Stimulated activated CD4-positive, alpha-beta T cell treated with anti-CD3 and anti-CD28 coated beads, TNF-alpha, amount 100 ng/mL, for 48 hours (primary cell): ENCODE results near the gene GFRA1.

Experiments used
- DNase-seq, 3 donors: peaks; one replicate each; pipeline ENCODE4 v3.0.0-alpha.2; 2020; ENCODE audit warnings: low read depth in 3 of 3

GFRA1 gene

GRCh38 chr10:116126239-116126638 is 146.8 kb downstream of the GFRA1 start:
- DNase-seq, result no peak

DNA sequence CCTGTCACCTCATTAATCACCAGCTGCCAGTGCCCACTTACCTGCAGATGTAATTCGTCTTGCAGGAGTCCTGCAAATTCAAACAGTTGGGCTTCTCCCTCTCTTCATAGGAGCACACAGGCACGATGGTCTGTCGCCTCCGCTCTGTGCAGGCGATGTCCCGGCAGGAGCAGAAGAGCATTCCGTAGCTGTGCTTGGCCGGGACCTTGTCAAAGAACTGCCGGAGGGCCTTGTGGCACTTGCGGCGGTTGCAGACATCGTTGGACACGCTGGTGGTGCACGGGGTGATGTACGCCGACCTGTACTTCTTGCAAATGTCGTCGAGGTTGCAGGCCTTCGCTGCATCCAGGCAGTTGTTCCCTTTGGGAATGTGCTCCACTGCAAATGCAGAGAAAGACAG is 147.8 kb downstream of the GFRA1 start:
- DNase-seq, result no peak

DNA sequence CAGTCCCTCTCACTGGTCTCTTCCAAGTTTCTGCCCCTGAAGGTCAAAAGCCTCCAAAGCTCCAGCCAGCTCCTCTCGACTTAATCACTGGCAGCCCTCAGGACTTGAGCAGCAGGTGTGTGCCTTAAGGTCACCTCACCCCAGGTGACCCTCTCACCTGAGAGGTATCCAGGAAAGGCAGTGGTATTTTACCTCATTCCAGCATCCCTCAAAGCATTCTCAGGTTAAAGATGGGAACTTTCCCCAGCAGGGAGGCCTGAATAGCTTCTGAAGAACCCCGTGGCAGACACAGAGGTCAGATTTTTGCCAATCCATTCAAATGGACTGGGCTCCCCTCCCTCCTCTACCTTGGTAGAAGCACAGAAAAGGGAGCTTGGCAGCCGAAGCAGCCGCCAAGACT is 148.2 kb downstream of the GFRA1 start:
- DNase-seq, result no peak

DNA sequence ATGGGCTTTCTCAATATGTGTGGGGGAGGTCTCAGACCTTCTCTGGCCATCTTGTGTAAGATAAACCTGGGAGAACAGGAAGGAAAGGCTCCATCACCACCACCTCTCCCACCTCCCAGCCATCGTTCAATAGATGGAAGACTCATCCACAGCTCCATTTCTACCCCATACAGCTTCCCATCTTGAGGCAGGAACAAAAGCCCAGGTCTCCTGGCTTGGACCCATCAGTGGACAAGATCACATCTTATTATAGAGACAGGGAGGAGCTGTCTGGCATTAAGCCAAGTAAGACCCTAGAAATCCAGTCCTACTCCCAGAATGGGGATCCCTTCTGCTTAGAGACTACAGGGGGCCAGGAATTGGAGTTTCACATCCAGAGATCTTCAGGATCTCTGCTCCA is 150.3 kb downstream of the GFRA1 start:
- DNase-seq, result no peak

- DNase-seq, result no peak
Observed at GRCh38 chr10:116121640-116122525, 151.1 kb downstream of the GFRA1 start.

GRCh38 chr10:116120688-116121455 is 152.1 kb downstream of the GFRA1 start:
- no peak for DNase-seq

DNA sequence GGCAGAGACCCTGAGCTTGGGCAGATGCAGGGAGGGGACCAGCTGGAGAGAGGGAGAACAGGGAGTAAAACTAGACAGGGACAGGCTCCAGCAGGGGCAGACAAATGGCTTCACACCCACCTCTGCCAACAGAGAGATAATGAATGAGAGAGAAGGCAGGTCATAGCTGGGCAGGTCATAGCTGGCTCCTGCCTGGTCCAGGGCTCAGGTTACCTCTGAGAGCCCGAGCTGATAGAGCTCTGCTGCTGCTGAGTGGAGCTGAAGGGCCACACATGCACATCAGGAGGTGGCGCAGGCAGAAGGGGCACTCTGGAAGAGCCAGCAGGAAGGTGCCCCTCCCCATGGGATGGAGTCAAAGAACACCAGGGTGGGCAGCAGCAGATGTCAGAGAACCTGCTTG is 154.2 kb downstream of the GFRA1 start:
- no peak for DNase-seq

DNA sequence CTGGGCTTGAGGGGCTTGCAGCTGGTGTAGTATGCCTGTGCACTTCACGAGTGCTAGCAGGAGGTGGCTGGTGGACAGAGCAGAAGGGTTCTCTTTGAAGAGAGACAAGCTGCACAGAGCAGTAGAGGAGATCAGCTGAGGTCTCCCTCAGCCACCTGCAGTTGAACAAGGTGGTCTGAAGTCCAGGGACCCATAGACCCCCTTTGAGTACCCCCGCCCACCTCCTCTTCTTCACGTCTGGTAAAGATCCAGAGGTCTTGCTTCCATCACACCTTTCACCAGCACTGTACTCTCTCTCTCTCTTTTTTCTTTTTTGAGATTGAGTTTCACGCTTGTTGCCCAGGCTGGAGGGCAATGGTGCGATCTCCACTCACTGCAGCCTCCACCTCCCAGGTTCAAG is 157.2 kb downstream of the GFRA1 start:
- DNase-seq, result no peak

DNA sequence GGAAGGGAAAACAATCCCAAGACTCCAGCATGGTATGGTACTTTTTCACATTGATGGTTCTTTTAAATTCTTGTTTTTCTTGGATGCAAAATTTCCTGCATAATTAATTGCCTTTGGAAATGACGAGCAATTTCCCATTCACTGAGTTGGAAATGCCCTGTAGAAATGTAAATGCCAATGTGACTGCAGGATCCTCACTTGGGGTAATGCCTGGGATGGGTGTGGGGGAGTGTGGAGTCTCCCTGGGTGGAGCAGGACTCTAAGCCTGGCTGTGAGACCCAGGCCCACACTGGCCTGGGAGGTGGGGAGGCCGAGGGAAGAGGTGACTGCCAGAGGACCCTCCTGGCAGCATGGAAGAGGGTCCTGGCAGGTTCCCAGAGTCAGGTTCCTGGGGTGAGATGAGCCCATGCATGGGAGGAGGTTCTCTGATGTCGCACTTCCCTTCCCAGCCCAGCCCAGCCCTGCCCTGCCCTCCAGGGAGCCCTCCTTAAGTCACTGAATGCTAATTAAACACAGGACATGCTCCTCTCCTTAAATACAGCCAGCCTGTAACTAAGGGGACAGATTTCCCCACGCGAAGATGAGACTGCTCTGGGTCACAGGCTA is 157.9 kb downstream of the GFRA1 start:
- DNase-seq, result no peak

- no peak for DNase-seq
Observed at GRCh38 chr10:116113721-116114501, 159.1 kb downstream of the GFRA1 start.

DNA sequence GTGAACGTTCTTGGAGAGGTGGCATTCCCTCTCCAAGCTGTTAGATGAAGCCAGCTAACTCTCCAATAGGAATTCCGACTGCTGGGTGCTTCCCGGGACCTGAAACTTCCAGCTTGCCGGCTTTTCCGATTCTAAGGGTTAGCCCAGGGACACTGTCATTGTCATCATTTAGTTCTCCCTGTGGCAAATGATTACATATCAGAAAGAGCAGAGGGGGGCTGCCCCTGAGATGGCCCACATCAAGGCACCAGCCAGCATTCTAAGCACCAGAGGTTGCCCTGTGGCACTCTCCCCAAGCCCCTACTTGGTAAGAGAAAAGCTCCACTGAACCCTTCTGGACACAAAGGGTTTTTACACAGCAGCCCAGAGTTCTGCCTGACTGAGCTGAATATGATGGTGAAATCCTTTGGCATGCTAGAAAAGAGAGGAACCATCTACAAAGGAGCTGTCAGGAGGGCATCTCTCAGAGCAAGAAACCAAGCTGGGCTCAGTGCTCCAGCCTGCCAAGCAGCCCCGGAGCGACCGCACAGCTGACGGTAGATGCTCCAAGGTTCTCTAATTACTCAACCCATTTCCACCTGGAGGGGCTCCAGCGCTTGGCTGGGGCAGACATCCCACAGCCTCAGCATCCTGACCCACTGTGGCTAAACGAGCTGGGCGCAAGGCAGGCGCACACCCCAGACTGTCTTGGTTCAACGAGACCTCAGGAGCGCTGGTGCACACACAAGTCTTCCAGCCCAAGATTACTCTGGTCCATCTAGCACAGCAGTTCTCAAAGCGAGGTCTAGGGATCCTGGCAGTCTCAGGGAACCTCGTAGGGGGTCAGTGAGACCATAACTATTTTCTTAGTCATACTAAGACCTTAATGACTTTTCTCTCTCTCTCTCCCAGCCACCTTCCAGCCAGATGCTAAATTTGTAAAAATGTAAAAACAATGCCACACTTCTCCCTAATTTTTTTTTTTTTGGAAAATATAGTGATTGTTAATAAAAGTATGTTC is 160.5 kb downstream of the GFRA1 start:
- DNase-seq, result no peak

- DNase-seq, result no peak
Observed at GRCh38 chr10:116111483-116112095, 161.4 kb downstream of the GFRA1 start.

- no peak for DNase-seq
Observed at GRCh38 chr10:116110736-116111135, 162.3 kb downstream of the GFRA1 start.

DNA sequence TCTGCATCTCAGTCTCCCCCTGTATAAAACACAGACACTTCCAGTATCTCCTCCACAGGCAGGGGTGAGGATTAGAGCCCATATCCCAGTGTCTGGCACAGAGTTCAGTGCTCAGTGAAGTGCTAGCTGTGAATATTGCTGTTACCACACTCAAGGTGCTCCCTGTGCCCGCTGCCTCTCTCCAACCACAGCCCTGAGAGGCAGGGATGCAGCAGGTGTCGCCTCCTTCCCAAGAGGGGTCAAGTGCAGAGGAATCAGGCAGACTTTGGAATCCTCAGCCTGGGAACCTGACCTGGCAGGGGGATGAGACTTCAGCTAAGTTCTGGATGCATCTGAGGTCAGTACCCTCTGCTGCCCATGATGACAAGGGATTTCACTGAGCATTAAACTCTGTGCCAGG is 163.1 kb downstream of the GFRA1 start:
- no peak for DNase-seq

DNA sequence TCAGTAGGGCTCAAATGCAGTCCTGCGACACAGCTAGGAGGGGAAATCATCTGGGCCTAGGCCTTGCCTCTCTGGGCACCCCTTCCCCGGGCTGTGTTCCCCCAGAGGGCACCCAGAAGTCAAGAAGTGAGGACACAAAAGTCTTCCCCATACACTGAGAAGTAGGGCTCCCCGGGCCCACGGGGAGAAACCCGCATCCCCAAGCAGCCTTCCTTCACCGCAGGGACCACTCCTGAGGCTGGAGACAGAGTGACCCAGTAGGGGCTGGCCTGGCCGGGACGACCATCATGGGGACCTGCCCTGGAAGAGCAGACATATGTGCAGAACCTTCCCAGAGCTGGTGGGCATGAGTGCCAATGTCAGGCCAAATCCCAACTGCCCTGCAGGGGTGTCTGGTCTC is 163.5 kb downstream of the GFRA1 start:
- no peak for DNase-seq

DNA sequence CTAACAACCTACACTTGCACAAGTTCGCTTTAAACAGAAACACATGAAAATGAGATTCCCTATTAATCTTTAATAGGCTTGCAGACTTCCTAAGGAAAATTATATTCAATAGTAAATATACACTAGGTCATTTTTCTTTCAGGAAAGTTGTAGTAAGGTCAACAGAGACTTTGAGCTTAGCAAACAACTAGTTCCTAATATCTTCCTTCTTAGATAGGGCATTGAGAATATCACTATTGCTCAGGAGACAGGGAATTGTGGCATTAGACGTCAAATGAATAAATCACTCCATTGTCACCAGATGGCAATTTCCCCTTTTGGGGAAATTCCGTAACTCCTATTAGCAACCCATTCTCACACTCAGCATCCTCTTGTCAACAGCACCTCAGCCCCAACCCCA is 164.9 kb downstream of the GFRA1 start:
- no peak for DNase-seq

- DNase-seq, result no peak
Observed at GRCh38 chr10:116106611-116107010, 166.4 kb downstream of the GFRA1 start.

DNA sequence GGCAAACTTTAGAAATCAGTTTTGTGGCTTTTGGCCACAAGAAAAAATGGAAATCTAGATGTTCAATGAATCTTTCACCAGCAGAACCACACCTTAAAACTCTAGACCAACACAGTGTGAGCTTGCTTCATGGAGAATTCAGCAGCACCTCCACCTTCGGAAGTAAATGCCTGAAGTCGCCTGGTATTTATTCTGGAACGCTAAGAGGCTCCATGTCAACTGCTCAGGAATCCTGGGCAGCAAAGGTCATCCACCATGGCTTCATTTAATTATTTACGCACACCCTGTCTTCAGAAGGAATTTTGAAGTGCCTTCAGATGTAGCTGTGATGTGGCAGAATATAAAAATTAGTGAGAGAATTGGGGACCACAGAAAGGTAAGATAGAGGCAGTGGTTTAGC is 167.7 kb downstream of the GFRA1 start:
- no peak for DNase-seq

DNA sequence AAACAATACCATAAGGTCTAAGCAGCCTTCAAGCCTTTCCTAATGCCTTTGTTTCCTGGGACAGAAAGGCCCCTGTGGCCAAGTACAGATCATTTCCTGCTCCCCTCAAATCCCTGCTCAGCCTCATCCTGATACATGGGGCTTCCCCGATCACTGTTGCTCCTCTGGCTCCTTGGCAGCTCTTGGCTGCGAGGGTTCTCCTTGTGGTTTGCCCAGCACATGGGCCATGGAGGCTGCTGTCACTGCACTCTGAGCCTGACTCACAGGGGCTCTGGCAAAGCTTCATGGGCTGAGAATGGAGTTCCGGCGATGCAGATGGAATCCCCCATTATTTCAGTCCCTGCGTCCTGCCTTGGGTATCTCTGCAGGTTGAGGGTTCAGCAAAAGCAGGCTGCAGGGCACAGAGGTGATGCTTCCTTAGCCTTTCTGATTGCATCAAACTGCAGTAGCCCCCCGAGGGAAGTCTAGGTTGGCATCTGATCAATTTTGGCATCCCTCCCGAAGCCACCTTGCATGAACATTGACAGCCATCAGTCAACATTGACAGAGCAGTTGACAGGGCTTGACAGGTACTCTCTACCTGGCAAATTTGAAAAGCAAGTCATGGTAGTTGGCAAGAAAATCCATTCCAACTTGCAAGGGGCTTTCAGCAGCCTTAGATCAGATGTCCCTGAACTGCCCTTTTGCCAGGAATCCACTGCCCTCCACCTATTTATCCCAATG is 168.6 kb downstream of the GFRA1 start:
- no peak for DNase-seq

GRCh38 chr10:116103668-116104067 is 169.3 kb downstream of the GFRA1 start:
- DNase-seq, result no peak
